Loucy (cell line): ENCODE results near the gene GDAP2.

Source experiments
- H2AFZ ChIP-seq: fragments of 200-600 bp; sonication (generic); 2 replicates; pipeline ENCODE4 v1.6.0; 2016; ENCODE audit warnings: antibody characterized with exemption, mild to moderate bottlenecking, low read length, moderate library complexity
- H3F3A ChIP-seq: fragments of 200-600 bp; 2 replicates; pipeline ENCODE4 v1.6.0; 2016; ENCODE audit warnings: antibody characterized with exemption, low read depth, mild to moderate bottlenecking
- H3K27me3 ChIP-seq: fragments of 200-600 bp; sonication (generic); 2 replicates; pipeline ENCODE4 v1.6.1; 2014; ENCODE audit warnings: low read length, mild to moderate bottlenecking; ENCODE audit not compliant: insufficient read depth, poor library complexity, severe bottlenecking
- H3K36me3 ChIP-seq: fragments of 200-600 bp; sonication (generic); 2 replicates; pipeline ENCODE4 v1.6.1; 2016; ENCODE audit warnings: low read length; ENCODE audit not compliant: insufficient read depth
- H3K4me1 ChIP-seq: fragments of 200-600 bp; sonication (generic); 2 replicates; pipeline ENCODE4 v1.5.1; 2014; ENCODE audit warnings: low read length, mild to moderate bottlenecking; ENCODE audit not compliant: insufficient read depth, poor library complexity, severe bottlenecking
- H3K4me2 ChIP-seq: fragments of 200-600 bp; sonication (generic); 2 replicates; pipeline ENCODE4 v1.6.0; 2014; ENCODE audit warnings: antibody characterized with exemption, low read length, low read depth, mild to moderate bottlenecking; ENCODE audit not compliant: poor library complexity, severe bottlenecking
- H3K4me3 ChIP-seq: fragments of 200-600 bp; sonication (generic); 2 replicates; pipeline ENCODE4 v1.5.1; 2014; ENCODE audit warnings: low read length, mild to moderate bottlenecking, mixed read lengths; ENCODE audit not compliant: poor library complexity, severe bottlenecking
- H3K79me2 ChIP-seq: fragments of 200-600 bp; sonication (generic); 2 replicates; pipeline ENCODE4 v1.6.1; 2014; ENCODE audit warnings: low read length; ENCODE audit not compliant: insufficient read depth
- H3K9ac ChIP-seq: fragments of 200-600 bp; sonication (generic); 2 replicates; pipeline ENCODE4 v1.6.0; 2014; ENCODE audit warnings: mild to moderate bottlenecking, low read depth, low read length, moderate library complexity; ENCODE audit not compliant: poor library complexity, severe bottlenecking
- H3K9me2 ChIP-seq: fragments of 200-600 bp; sonication (generic); replicated peaks from 2 replicates; pipeline ENCODE4 v1.6.1; 2016; ENCODE audit warnings: low read depth, low read length, mixed read lengths
- H3K9me3 ChIP-seq: fragments of 200-600 bp; sonication (generic); 2 replicates; pipeline ENCODE4 v1.6.1; 2014; ENCODE audit warnings: mild to moderate bottlenecking, antibody characterized with exemption, low read length, low read depth; ENCODE audit not compliant: insufficient read depth
- H4K20me1 ChIP-seq: fragments of 200-600 bp; sonication (generic); 2 replicates; pipeline ENCODE4 v1.6.0; 2014; ENCODE audit warnings: antibody characterized with exemption, low read length, mild to moderate bottlenecking; ENCODE audit not compliant: insufficient read depth, poor library complexity, severe bottlenecking
- EZH2phosphoT487 ChIP-seq: fragments of 200-600 bp; IDR thresholded peaks from 2 replicates; pipeline ENCODE4 v1.6.1; 2018; ENCODE audit warnings: antibody characterized with exemption, mild to moderate bottlenecking, moderate library complexity, borderline replicate concordance
- TF ChIP-seq, protein P1 (sequence below): fragments of 200-600 bp; sonication (generic); conservative IDR thresholded peaks from 2 replicates; pipeline ENCODE4 v1.5.1; 2014; ENCODE audit warnings: mild to moderate bottlenecking, antibody characterized with exemption, low read length

Gene GDAP2

GRCh38 chr1:117820694-117821381 lies 108.6 kb downstream of the GDAP2 start:
- Histone ChIP-seq H3K9me3 (peaks cover 8% of the 10 kb centered on the region; the same call in 1 of the 2 replicates), H3K27me3 (no peaks in the 10 kb centered on the region), H3K36me3 (no peaks in the 10 kb centered on the region), H3F3A (no peaks in the 10 kb centered on the region), H3K9me2 (no peaks in the 10 kb centered on the region), H3K79me2 (no peaks in the 10 kb centered on the region), H3K9ac (no peak overlapping the region), H3K4me2 (no peak overlapping the region), H4K20me1 (no peaks in the 10 kb centered on the region), H2AFZ (no peak overlapping the region), H3K4me3 (no peak overlapping the region), H3K4me1 (no peaks in the 10 kb centered on the region)
- TF ChIP-seq EZH2phosphoT487 = no peak
- TF ChIP-seq, protein P1, sequence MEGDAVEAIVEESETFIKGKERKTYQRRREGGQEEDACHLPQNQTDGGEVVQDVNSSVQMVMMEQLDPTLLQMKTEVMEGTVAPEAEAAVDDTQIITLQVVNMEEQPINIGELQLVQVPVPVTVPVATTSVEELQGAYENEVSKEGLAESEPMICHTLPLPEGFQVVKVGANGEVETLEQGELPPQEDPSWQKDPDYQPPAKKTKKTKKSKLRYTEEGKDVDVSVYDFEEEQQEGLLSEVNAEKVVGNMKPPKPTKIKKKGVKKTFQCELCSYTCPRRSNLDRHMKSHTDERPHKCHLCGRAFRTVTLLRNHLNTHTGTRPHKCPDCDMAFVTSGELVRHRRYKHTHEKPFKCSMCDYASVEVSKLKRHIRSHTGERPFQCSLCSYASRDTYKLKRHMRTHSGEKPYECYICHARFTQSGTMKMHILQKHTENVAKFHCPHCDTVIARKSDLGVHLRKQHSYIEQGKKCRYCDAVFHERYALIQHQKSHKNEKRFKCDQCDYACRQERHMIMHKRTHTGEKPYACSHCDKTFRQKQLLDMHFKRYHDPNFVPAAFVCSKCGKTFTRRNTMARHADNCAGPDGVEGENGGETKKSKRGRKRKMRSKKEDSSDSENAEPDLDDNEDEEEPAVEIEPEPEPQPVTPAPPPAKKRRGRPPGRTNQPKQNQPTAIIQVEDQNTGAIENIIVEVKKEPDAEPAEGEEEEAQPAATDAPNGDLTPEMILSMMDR = no peak

DNA sequence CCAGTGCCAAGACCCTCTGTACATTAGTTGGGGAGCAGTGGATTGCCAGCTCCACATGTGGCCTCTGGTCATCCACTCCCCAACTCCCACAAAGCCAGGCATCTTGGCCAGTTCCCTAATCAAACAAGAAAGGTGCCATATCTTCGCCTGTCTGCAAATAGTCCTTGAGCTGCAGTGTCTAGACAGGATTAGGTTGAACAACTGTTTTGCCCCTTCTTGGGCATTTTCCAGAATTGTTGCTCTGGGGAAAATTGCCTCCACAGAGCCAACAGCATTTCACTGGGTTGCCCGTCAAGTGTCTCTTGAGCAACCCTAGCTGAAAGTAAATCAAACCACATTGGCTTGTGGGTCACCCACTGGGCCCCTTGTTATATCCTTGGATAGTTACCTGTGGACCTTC lies 109.3 kb downstream of the GDAP2 start:
- H3K4me2 ChIP-seq = no peak overlapping the region
- H4K20me1 ChIP-seq = no peaks in the 10 kb centered on the region
- no peak overlapping the region for H3K9ac ChIP-seq
- H3K79me2 ChIP-seq = no peaks in the 10 kb centered on the region
- no peak overlapping the region for H2AFZ ChIP-seq
- no peaks in the 10 kb centered on the region for H3F3A ChIP-seq
- H3K36me3 ChIP-seq = no peaks in the 10 kb centered on the region
- no peaks in the 10 kb centered on the region for H3K9me2 ChIP-seq
- TF ChIP-seq, protein P1 = no peak
- no peak for TF ChIP-seq EZH2phosphoT487
- no peaks in the 10 kb centered on the region for H3K4me1 ChIP-seq
- H3K9me3 ChIP-seq = peaks cover 8% of the 10 kb centered on the region; the same call in 1 of the 2 replicates
- no peaks in the 10 kb centered on the region for H3K27me3 ChIP-seq
- H3K4me3 ChIP-seq = no peak overlapping the region

DNA sequence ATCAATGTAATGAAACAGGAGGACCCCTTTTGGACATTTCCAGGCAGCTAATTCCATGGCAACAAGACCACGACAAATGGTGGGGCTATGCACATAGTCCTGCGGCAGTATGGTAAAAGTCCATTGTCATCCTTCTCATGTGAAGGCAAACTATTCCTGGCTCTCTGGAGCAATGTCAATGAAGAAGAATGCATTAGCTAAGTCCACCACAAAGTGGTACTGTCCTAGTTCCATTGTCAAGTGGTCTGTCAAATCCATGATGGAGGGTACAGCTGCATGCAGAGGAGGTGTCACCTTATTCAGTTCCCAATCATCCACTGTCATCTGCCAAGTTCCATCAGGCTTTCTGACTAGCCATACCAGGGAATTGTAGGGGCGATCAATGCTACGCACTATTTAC lies 110.1 kb downstream of the GDAP2 start:
- no peaks in the 10 kb centered on the region for H3K9me2 ChIP-seq
- TF ChIP-seq, protein P1 = no peak
- no peak for TF ChIP-seq EZH2phosphoT487
- no peak overlapping the region for H3K4me3 ChIP-seq
- no peaks in the 10 kb centered on the region for H3F3A ChIP-seq
- no peaks in the 10 kb centered on the region for H3K4me1 ChIP-seq
- H4K20me1 ChIP-seq = no peaks in the 10 kb centered on the region
- peaks cover 8% of the 10 kb centered on the region; the same call in 1 of the 2 replicates for H3K9me3 ChIP-seq
- H2AFZ ChIP-seq = no peak overlapping the region
- no peaks in the 10 kb centered on the region for H3K36me3 ChIP-seq
- no peak overlapping the region for H3K9ac ChIP-seq
- H3K27me3 ChIP-seq = no peaks in the 10 kb centered on the region
- H3K79me2 ChIP-seq = no peaks in the 10 kb centered on the region
- H3K4me2 ChIP-seq = no peak overlapping the region
